ENCODE measurements around the gene TMEM272. TPM values are rescaled to one million over a fixed set of nuclear protein-coding genes. Genes with fewer than 3 reads are reported as not detected.

Gene TMEM272
- total RNA-seq, 2 donors from 2014 or later, result 0.68 to 1.4 TPM

DNA sequence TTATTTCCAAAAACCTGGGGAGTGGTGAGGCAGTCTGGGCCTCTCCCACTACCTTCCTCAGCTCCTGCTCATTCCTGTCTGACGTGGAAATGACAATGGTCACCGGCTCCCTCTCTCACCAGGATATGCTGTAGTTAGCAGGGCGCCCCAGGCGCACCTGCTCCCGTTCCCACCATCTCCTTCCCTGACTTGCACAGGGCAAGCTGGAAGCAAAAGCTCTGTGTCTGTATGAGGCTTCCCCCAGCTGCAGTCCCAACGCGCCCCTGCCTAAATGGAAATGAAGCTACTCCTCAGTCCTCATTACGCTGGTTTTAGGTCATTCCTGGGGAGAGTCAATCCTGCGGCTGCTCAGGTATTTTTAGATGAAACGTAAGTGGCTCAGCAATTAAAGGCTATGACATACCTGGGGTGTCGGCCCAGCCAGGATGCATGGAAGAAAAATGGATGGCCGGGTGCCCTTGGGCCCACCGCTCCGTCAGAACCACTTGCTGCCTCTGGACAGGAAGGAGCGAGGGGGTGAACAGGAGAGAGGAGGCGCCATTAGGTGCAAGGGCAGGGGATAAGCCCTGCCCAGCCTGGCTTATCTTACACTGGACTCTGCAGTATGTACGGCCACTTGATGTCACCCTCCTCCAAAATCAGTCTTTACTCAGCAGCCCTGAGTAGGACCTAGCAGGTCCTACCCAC, 73.4 kb downstream of the TMEM272 start:
- DNase-seq, result no peak
- intact Hi-C loops (cut with DNase I), result no loop called here
- ATAC-seq, result peak; percentile 51 to 55

DNA sequence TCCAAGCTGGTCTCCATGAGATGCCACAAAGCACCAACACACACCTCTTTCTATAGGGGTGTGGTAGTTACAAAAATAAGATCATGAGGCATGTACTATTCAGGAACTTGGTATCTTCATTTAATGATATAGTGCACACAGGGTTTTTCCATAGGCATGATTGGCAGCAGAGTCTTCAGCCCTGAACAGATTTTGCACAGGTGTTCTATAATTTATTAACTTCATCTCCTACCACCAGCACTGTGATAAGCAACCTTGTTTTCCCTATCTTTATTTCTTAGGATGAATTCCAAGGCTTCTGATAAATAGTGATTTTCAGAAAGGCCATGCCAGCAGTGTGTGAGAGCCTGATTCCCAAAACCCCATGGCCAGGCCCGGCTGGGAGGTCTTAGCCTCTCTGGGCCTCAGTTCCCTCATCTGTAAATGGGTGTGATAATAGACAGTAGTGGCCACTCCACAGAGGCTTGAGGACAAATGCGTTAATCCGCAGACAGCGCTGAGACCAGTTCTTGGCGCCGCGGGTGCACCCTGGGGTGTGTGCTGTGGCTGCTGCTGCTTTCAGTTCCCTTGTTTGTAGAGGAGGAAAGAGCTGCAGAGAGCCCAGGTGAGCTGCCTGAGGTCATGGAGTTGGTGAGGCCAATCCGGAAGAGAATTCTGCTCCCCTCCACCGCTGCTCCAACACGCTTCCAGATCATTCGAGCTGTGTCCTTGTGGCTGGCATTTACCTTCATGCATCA, 74.1 kb downstream of the TMEM272 start:
- no peak for ATAC-seq

GRCh38 chr13:51770160-51770559, 74.8 kb downstream of the TMEM272 start:
- intact Hi-C loops (cut with DNase I), result no loop called here
- ATAC-seq (no peak), DNase-seq (no peak)

More for the DNA sequence above, 74.1 kb downstream of the TMEM272 start:
- intact Hi-C loops (cut with DNase I), result no loop called here
- no peak for DNase-seq

GRCh38 chr13:51769455-51770127, 75.4 kb downstream of the TMEM272 start:
- intact Hi-C loops (cut with DNase I), result no loop called here
- ATAC-seq, result peak; percentile 70 to 73
- peak; percentile 72 for DNase-seq

DNA sequence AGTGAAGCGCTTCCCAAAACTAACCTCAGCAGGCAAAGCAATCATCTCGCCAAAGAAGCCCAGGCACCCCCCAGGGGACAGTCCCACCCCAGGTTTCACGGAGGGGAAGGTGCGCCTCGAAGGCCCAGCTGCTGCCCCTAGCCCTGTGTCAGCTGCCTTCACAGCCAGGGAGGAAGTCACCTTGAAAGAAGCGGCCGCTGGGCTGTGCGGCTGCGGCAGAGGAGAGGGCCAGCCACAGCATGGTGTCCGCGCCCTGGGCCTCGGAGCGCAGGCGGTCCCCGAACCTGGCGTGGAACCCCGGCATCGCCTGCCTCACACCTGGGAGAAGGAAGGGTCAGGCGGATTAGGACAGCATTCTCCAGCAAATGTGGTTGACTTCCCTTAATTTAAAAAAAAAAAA, 76.0 kb downstream of the TMEM272 start:
- intact Hi-C loops (cut with DNase I), result no loop called here
- DNase-seq (no peak), ATAC-seq (no peak)

DNA sequence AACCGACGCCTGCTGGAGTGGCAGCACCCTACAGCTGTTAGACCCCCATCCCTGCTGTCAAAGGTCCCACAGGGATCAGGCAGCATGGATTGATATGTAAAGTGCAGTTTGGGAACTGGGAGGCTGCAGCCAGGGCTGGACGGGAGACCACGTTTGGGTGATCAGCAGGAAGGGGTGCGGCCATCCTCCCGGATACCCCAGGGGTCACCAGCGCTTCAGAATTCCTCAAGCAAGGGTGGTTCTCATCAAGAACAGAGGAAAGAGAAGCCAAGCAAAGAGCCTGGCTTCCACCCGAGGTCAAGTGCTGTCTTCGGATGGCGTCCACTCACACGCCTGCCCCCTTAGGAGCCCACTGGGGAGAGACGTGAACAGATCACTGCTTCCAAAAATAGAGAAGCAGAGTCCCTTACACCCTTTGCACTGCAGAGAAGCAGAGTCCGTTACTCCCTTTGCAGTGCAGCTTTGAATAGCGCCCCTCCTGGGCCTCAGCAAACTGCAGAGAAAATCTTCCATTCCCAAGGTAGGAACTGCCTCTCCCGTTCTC, 76.5 kb downstream of the TMEM272 start:
- ATAC-seq, result peak; percentile 29 to 38
- DNase-seq, result no peak

GRCh38 chr13:51767100-51767499, 77.9 kb downstream of the TMEM272 start:
- DNase-seq, result no peak
- intact Hi-C loops (cut with DNase I), result no loop called here
- ATAC-seq, result no peak

More for the DNA sequence above, 76.5 kb downstream of the TMEM272 start:
- intact Hi-C loops (cut with DNase I), result no loop called here

DNA sequence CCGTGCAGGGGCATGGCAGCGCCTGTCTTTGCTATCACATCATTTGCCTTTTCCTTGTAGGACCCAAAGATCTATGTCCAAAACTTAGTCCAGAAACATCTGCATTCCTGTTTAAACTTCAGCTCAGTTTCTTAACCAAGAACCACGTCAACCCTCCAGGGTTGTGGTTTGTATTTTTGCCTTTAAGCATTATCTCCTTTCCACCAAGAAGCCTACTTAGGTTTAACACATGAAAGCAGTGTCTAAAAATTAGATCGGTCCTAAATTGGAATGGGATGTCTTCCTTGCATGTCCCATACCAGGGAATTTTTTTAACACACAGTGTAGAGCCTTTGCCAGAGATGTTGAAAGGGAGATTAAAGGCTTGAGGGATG, 79.8 kb downstream of the TMEM272 start:
- intact Hi-C loops (cut with DNase I), result no loop called here
- DNase-seq, result no peak
- ATAC-seq, result no peak

DNA sequence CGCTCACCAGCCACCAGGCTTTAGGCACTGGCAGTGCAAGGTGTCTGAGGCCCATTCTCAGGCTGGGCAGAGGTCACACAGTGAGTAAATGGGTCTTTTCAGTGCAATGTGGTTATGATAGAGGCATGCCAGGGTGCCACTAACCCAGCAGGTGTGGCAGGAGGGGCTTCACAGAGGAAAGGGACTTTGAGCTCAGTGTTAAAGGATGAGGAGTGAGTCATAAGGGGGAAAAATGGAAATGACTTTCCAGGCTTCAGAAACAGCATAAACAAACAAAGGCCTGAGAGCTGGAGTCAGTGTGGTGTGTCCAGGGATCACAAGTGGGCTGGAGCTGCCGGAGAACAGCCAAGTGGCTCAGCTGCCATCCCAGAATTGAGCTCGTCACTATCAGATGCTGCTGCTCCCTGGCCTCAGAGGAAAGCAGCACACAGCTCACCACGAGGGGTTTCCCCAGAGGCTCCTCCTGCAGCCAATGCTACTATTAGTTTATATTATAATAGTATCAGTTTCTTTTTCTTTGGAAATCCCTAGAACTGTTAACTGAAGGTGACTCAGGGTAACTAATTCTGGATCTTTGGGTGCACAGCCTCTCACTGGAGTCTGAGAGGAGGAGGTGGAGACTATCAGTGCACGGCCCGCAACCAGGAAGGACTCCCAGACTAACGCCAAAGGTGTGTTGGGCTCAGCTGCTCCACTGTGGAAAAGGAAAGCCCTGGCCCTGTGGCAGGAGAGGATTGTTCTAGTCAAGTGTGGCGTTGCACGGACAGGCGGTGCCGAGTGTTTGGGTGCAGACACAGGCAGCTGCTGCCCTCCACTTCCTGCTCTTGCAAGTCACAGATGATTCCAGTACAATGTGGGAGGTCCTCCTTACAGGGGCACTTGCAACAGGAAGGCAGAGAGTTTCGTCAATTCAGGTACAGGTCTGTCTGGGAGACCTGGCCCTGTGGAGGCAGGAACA, 80.5 kb downstream of the TMEM272 start:
- ATAC-seq, result peak; percentile 85 to 91
- peak; percentile 72 for DNase-seq
- intact Hi-C loops (cut with DNase I), result no loop called here

- ATAC-seq, result no peak
- DNase-seq, result no peak
- intact Hi-C loops (cut with DNase I), result no loop called here
These were observed 81.5 kb downstream of the TMEM272 start for GRCh38 chr13:51763486-51763885.

Other genes starting within 250 kb of the TMEM272 start
- 10 to 100 TPM in 1 of 2 donors, 1 to 10 TPM in 1; 9.1 to 13.3 TPM for gene DHRS12, start 41.0 kb downstream of the TMEM272 start, total RNA-seq
- gene CCDC70, start 16.8 kb upstream of the TMEM272 start, total RNA-seq, result not detected
- 1 to 10 TPM; 4.7 to 5.9 TPM for gene ATP7B, start 166.3 kb upstream of the TMEM272 start, total RNA-seq
- gene ALG11, start 167.2 kb upstream of the TMEM272 start, total RNA-seq, result 10 to 100 TPM; 24.9 to 28.9 TPM
- gene UTP14C, start 179.5 kb upstream of the TMEM272 start, total RNA-seq, result 10 to 100 TPM; 13.9 to 14.9 TPM